Measurements from ENCODE around the gene RNF183.
"Not testable (repeated sequence)": the region's sequence is repeated elsewhere in the genome, so short reads cannot be mapped to it uniquely, and the experiment has no call there.

The RNF183 gene

GRCh38 chr9:113269871-113270270 lies 33.3 kb downstream of the RNF183 start:
- no peak for DNase-seq

- DNase-seq = no peak
These were observed 33.8 kb downstream of the RNF183 start for GRCh38 chr9:113269355-113269754.

GRCh38 chr9:113267911-113268566 lies 35.1 kb downstream of the RNF183 start:
- DNase-seq = no peak

- DNase-seq = no peak
These were observed 37.0 kb downstream of the RNF183 start for GRCh38 chr9:113266174-113266573.

GRCh38 chr9:113261917-113262671 lies 41.1 kb downstream of the RNF183 start:
- no peak for DNase-seq

GRCh38 chr9:113258282-113258681 lies 44.9 kb downstream of the RNF183 start:
- DNase-seq = no peak

GRCh38 chr9:113257863-113258262 lies 45.3 kb downstream of the RNF183 start:
- no peak for DNase-seq

GRCh38 chr9:113255438-113255837 lies 47.7 kb downstream of the RNF183 start:
- DNase-seq = no peak

- no peak for DNase-seq
These were observed 48.2 kb downstream of the RNF183 start for GRCh38 chr9:113254991-113255390.

GRCh38 chr9:113250807-113251206 lies 52.4 kb downstream of the RNF183 start:
- no peak for DNase-seq

GRCh38 chr9:113249661-113250060 lies 53.5 kb downstream of the RNF183 start:
- DNase-seq = not testable (repeated sequence)

GRCh38 chr9:113247640-113248039 lies 55.5 kb downstream of the RNF183 start:
- DNase-seq = no peak
